AG08396 (cell line): ENCODE data around the gene IL18.
"Not testable (repeated sequence)": the region's sequence is repeated elsewhere in the genome, so short reads cannot be mapped to it uniquely, and the experiment has no call there.

Experiments
- DNase-seq: peaks from one replicate; pipeline ENCODE4 v3.0.0; 2012; ENCODE audit warnings: low spot score, mixed read lengths

The IL18 gene

DNA sequence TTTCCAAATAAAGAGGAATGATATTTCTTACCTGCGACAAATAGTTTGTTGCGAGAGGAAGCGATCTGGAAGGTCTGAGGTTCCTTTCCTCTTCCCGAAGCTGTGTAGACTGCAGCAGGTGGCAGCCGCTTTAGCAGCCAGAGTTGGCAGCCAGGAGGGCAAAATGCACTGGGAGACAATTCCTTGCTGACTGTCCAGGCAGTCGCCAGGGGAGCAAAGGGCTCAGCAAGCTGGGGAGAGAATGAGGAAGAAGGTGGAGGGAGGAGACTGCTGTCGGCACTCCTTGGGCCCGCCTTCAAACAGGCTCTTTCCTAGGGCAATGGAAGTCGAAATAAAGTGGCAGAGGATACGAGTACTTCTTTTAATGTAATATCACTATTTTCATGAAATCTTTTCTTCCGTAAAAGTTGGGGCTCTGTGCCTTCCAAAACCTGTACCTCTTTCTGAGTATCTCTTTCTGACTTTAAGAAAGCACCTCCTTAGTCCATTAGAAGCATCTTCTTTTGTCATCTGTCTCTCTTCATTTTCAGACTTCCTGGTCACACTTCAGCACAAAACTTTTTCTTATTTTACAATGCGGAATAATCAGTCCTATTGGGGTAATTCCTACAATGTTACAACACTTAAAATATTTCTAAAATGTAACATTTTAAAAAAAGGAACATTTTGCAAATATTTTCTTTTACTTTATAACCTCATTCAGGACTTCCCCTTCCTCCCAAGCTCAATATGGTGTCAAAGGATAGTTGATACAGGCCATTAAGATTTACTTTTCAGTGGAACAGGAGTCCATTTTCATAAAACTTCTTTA lies at the start of gene IL18:
Gene IL18, minus strand, starts transcription at position 220 of the 811 bp plus-strand sequence. CDS start 9,041 bp downstream, outside the sequence.
- no peak for DNase-seq

DNA sequence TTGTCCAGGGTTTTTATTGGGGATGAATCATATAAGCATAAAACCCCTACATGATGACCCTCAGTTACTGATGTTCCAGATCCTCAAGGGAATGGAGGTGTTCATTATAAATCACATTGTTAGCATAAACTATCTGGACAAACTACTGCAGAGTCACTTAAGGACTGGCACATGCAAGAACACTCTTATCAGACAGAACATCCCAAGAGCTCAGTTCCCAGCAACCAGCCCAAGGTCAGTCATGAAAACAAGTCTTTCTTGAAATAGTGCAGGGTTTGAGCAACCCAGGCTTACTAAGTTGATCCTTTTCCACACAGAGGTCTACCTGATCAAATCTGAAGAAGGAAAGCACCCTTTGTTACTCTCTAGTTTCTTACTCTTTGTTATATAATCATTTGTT lies 48.8 kb upstream of the IL18 start:
- DNase-seq: no peak

- DNase-seq: no peak
Observed at GRCh38 chr11:112212290-112212689, 48.4 kb upstream of the IL18 start.

DNA sequence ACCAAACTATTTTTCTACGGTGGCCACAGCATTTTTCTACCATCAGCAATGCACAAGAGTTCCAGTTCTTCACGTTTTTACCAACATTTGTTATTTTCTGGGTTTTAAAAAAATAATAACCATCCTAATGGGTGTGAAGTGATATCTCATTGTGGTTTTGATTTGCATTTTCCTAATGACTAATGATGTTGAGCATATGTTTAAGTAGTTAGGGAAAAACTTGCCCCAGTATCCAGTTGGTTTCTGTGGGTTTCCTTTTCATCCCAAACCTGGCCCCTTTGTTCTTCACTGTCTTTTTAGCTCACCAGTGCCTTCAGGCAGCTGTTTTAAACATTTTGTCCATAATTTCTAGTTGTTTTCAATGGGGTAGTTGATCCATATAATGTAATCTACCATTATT lies 47.6 kb upstream of the IL18 start:
- no peak for DNase-seq

GRCh38 chr11:112210890-112211289 lies 47.0 kb upstream of the IL18 start:
- DNase-seq: no peak

DNA sequence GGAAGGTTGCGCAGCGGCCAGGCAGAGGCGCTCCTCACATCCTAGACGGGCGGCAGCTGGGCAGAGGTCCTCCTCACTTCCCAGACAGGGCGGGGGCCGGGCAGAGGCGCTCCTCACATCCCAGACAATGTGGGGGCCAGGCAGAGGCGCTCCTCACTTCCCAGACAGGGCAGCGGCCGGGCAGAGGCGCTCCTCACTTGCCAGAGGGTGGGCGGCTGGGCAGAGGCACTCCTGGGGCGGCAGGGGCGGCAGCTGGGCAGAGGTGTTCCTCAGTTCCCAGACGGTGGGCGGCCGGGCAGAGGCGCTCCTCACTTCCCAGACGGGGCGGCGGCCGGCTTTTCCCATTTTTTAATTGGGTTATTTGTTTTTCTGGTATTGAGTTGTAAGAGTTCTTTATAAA lies 42.2 kb upstream of the IL18 start:
- DNase-seq: no peak

GRCh38 chr11:112200252-112200651 lies 36.4 kb upstream of the IL18 start:
- DNase-seq: no peak

- not testable (repeated sequence) for DNase-seq
Observed at GRCh38 chr11:112199101-112199500, 35.2 kb upstream of the IL18 start.

DNA sequence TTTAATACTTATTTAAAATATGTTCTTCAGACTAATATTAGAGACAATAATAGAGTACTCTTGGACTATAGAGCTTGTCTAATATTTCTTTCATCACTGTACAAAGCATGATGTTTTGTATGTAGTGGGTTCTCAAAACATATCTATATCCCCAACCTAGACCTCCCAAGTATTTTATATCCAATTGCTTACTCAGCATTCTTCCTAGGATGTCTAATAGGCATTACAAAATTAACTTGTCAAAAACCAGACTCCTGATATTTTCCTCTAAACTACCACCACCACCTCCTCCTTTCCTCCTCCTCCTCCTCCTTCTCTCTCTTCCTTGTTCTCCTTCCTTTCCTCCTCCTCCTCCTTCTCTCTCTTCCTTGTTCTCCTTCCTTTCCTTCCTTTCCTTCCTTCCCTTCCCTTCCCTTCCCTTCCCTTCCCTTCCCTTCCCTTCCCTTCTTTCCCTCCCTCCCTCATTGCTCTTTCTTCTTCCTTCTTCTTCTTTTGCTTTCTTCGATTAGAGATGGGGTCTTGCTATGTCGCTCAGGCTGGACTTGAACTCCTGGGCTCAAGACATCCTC lies 32.7 kb upstream of the IL18 start:
- no peak for DNase-seq

DNA sequence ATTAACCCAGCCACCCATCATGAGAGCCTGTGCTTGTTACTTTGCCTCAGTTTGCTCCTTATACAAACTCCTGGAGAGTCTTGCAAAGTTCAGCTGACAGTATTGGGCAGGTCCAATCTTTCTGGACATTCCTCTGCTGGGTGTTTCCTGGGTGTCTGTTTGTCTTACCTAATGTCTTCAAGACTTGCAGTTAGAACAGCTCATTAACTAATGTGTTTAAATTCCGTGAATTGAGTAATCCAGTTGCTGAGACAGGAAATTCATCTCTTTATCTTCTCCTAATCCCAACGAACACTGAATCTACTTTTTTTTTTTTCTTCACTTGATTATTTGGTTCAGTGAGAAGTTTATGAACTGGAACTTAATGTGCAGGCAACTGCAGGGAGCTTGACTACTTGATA lies 32.1 kb upstream of the IL18 start:
- no peak for DNase-seq

- not testable (repeated sequence) for DNase-seq
Observed at GRCh38 chr11:112195113-112195512, 31.2 kb upstream of the IL18 start.

DNA sequence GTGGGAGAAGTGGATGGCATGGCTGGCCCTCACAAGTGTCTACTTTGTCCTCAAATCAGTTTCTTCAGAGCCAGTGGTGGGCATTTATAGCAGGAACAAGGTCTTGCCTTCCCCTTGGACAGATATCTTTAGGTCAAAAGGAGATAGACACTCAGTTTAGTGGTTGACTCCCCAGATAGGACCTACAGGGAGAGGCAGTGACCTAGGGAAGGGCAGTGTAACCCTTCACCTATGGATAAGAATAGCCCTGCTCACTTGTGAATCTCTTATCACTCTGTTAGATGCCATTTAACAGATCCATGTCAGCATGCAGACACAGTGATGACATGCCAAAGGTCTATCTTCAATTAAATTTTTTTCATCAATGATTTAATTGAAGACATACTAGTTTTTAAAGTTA lies 22.4 kb upstream of the IL18 start:
- DNase-seq: no peak

GRCh38 chr11:112185883-112186282 lies 22.0 kb upstream of the IL18 start:
- DNase-seq: no peak

GRCh38 chr11:112182867-112183266 lies 19.0 kb upstream of the IL18 start:
- no peak for DNase-seq

GRCh38 chr11:112179601-112180000 lies 15.7 kb upstream of the IL18 start:
- no peak for DNase-seq

DNA sequence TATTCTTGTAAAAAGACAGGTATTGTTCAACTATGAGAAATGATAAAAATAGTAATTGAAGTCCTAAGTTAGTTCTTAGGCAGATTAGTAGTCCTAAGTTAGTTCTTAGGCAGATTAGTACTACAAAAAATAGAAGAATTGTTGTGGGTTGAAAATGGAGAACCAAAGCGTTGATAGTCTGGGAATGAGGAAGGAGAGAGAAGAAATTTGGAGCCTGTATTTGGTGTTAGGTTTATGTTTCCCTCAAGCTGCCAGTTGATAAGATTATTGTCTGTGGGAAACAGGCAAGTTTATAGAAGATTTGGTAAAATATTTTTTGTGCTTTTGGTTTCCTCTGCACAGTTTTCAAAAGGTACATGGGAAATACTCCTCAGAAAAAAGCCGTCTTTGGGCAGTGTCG lies 15.0 kb upstream of the IL18 start:
- DNase-seq: no peak

GRCh38 chr11:112178428-112178827 lies 14.5 kb upstream of the IL18 start:
- DNase-seq: no peak

GRCh38 chr11:112177589-112177988 lies 13.7 kb upstream of the IL18 start:
- DNase-seq: no peak

DNA sequence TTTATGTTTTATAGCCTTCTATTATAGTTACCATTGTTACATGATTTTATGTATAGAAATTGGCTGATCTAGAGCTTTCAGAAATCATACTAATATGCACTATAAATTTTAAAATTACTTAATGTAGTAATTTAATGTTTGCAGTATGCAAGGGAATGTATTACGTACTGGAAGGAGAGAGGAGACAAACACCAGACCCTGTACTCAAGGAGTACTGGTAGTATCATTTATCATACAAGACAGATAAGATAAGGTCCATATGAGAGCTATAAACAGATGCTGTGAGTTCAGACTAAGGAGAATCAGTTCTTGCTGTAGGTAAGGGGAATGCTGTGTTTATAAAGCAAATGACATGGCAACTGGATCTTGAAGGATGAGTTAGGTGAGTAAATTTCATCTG lies 12.2 kb upstream of the IL18 start:
- no peak for DNase-seq

GRCh38 chr11:112175599-112175952 lies 11.7 kb upstream of the IL18 start:
- no peak for DNase-seq

GRCh38 chr11:112174789-112175598 lies 11.1 kb upstream of the IL18 start, which contains the start of gene BCO2:
Gene BCO2 (plus strand): TSS chr11:112175512. CDS start chr11:112175602, 90 bp downstream.
- DNase-seq: peak; percentile 78

GRCh38 chr11:112173152-112173551 lies 9.3 kb upstream of the IL18 start:
- DNase-seq: no peak
